PC-9 (cell line): Measurements from ENCODE around the gene EXOSC6.

Experiments
- CTCF ChIP-seq: fragments of 200-600 bp; sonication (generic); conservative IDR thresholded peaks from 2 replicates; pipeline ENCODE4 v1.6.1; 2017; ENCODE audit warnings: mixed run types, antibody characterized with exemption, mild to moderate bottlenecking, moderate library complexity
- EZH2 ChIP-seq: fragments of 200-600 bp; sonication (generic); IDR thresholded peaks from 2 replicates; pipeline ENCODE4 v1.8.0; 2017; ENCODE audit warnings: antibody characterized with exemption, low read depth

- TF ChIP-seq CTCF, result no peak
- TF ChIP-seq EZH2, result no peak
These were observed 18.4 kb upstream of the EXOSC6 start for GRCh38 chr16:70270176-70270575.
